Activated T-cell treated with anti-CD3 and anti-CD28 coated beads, Interleukin-2, amount 50 U/mL, for 72 hours (primary cell): ENCODE results near the gene PCIF1. TPM values are rescaled to one million over a fixed set of nuclear protein-coding genes. Genes with fewer than 3 reads are reported as not detected.
A peak's percentile ranks its signal among the peaks of the same experiment; 100 is the strongest.

Experiments
- ATAC-seq, 2 donors: fragments of 150-1000 bp; cut with Tn5 transposase; replicated peaks in 1 of 2; 2 replicates each; pipeline ENCODE4 v1.10.0; 2021; ENCODE audit warnings: moderate library complexity in 2 of 2, mild to moderate bottlenecking in 1 of 2
- DNase-seq, 2 donors: peaks; one replicate each; pipeline ENCODE4 v3.0.0; 2021 to 2022; ENCODE audit warnings: mixed read lengths in 1 of 2
- H3K27ac Mint-ChIP-seq: one replicate; pipeline ENCODE4 v1.8.0; 2022; ENCODE audit warnings: mild to moderate bottlenecking, moderate library complexity, mixed read lengths
- H3K27me3 Mint-ChIP-seq: one replicate; pipeline ENCODE4 v1.8.0; 2022; ENCODE audit warnings: low read depth, mixed read lengths
- H3K36me3 Mint-ChIP-seq, 2 donors: one replicate each; pipeline ENCODE4 v1.8.0; 2022; ENCODE audit warnings: mixed read lengths in 2 of 2, mild to moderate bottlenecking in 1 of 2; ENCODE audit not compliant: insufficient read depth in 2 of 2
- H3K4me1 Mint-ChIP-seq: one replicate; pipeline ENCODE4 v1.8.0; 2022; ENCODE audit warnings: low read depth, mixed read lengths
- H3K4me3 Mint-ChIP-seq, 2 donors: one replicate each; pipeline ENCODE4 v1.8.0; 2022; ENCODE audit warnings: mild to moderate bottlenecking in 2 of 2, mixed read lengths in 2 of 2, moderate library complexity in 2 of 2
- H3K9me3 Mint-ChIP-seq, 2 donors: one replicate each; pipeline ENCODE4 v1.8.0; 2022; ENCODE audit warnings: mixed read lengths in 2 of 2
- total RNA-seq, 2 donors: library from RNA; stranded (reverse); gene quantifications; one replicate each; pipeline ENCODE4 v1.2.3, GENCODE V29; 2022

The PCIF1 gene
- total RNA-seq, 2 donors from 2014 or later: 38.7 to 42.0 TPM

- no peak overlapping the region for H3K4me3 Mint-ChIP-seq
- no peaks in the 10 kb centered on the region for H3K9me3 Mint-ChIP-seq
- peaks cover 13% of the 10 kb centered on the region for H3K4me1 Mint-ChIP-seq
- no peaks in the 10 kb centered on the region for H3K27me3 Mint-ChIP-seq
- H3K27ac Mint-ChIP-seq: no peak overlapping the region
- DNase-seq (no peak), ATAC-seq (peak in 1 of 2 donors; percentile 66)
- H3K36me3 Mint-ChIP-seq: peaks cover 4 to 17% of the 10 kb centered on the region in 2 donors
Measured at GRCh38 chr20:45965169-45966002, 30.9 kb downstream of the PCIF1 start.

- H3K4me3 Mint-ChIP-seq: no peak overlapping the region
- no peaks in the 10 kb centered on the region for H3K9me3 Mint-ChIP-seq
- DNase-seq: no peak
- peaks cover 21% of the 10 kb centered on the region for H3K4me1 Mint-ChIP-seq
- H3K27me3 Mint-ChIP-seq: no peaks in the 10 kb centered on the region
- peaks cover 7 to 19% of the 10 kb centered on the region in 2 donors for H3K36me3 Mint-ChIP-seq
- H3K27ac Mint-ChIP-seq: no peak overlapping the region
- no peak for ATAC-seq
Measured at GRCh38 chr20:45967551-45968080, 33.1 kb downstream of the PCIF1 start.

GRCh38 chr20:45968081-45968671 lies 33.7 kb downstream of the PCIF1 start:
- Mint-ChIP-seq H3K9me3 (no peaks in the 10 kb centered on the region), H3K4me3 (no peak overlapping the region), H3K27ac (no peak overlapping the region), H3K27me3 (no peaks in the 10 kb centered on the region), H3K4me1 (peaks cover 26% of the 10 kb centered on the region), H3K36me3 (peaks cover 6 to 17% of the 10 kb centered on the region in 2 donors)
- ATAC-seq (no peak), DNase-seq (no peak)

- Mint-ChIP-seq H3K9me3 (no peaks in the 10 kb centered on the region), H3K4me3 (peak overlapping the region in 1 of 2 donors; percentile 93), H3K27me3 (no peaks in the 10 kb centered on the region), H3K36me3 (peaks cover 6 to 17% of the 10 kb centered on the region in 2 donors), H3K4me1 (peaks cover 28% of the 10 kb centered on the region), H3K27ac (no peak overlapping the region)
- ATAC-seq (no peak), DNase-seq (no peak)
Measured at GRCh38 chr20:45968801-45969711, 34.6 kb downstream of the PCIF1 start.

GRCh38 chr20:45969712-45970634 lies 35.5 kb downstream of the PCIF1 start:
- DNase-seq: peak in 1 of 2 donors; percentile 29
- ATAC-seq: no peak
- H3K36me3 Mint-ChIP-seq: peaks cover 5 to 13% of the 10 kb centered on the region in 2 donors
- no peaks in the 10 kb centered on the region for H3K9me3 Mint-ChIP-seq
- peak overlapping the region; percentile 54 for H3K27ac Mint-ChIP-seq
- H3K4me1 Mint-ChIP-seq: peaks cover 28% of the 10 kb centered on the region
- H3K27me3 Mint-ChIP-seq: no peaks in the 10 kb centered on the region
- peak overlapping the region; percentile 93 for H3K4me3 Mint-ChIP-seq

GRCh38 chr20:45970646-45971424 lies 36.4 kb downstream of the PCIF1 start:
- ATAC-seq: no peak
- peaks cover 4 to 7% of the 10 kb centered on the region in 2 donors for H3K36me3 Mint-ChIP-seq

GRCh38 chr20:45971425-45971674 lies 36.9 kb downstream of the PCIF1 start:
- H3K27ac Mint-ChIP-seq: peak overlapping the region; percentile 67
- no peaks in the 10 kb centered on the region for H3K9me3 Mint-ChIP-seq
- ATAC-seq: no peak
- DNase-seq: no peak
- H3K27me3 Mint-ChIP-seq: no peaks in the 10 kb centered on the region
- peaks cover 28% of the 10 kb centered on the region for H3K4me1 Mint-ChIP-seq
- peaks cover 4 to 7% of the 10 kb centered on the region in 2 donors for H3K36me3 Mint-ChIP-seq
- peak overlapping the region; percentile 93 for H3K4me3 Mint-ChIP-seq

More at GRCh38 chr20:45970646-45971424, 36.4 kb downstream of the PCIF1 start:
- Mint-ChIP-seq H3K27me3 (no peaks in the 10 kb centered on the region), H3K4me1 (peaks cover 28% of the 10 kb centered on the region), H3K27ac (peak overlapping the region; percentile 67), H3K4me3 (peak overlapping the region; percentile 93), H3K9me3 (no peaks in the 10 kb centered on the region)
- peak; percentile 40 to 57 for DNase-seq

GRCh38 chr20:45971675-45972499 lies 37.4 kb downstream of the PCIF1 start, which contains the start of gene ZNF335:
TSS of gene ZNF335 (minus strand) at chr20:45972203. CDS start at chr20:45971410, 793 bp downstream.
- H3K9me3 Mint-ChIP-seq: no peaks in the 10 kb centered on the region
- H3K27ac Mint-ChIP-seq: peak within 1 kb of the TSS; percentile 89
- peaks cover 4 to 5% of the 10 kb centered on the region in 2 donors for H3K36me3 Mint-ChIP-seq
- peak; percentile 84 to 87 for ATAC-seq
- peak; percentile 97 to 98 for DNase-seq
- H3K4me1 Mint-ChIP-seq: peaks cover 28% of the 10 kb centered on the region
- no peaks in the 10 kb centered on the region for H3K27me3 Mint-ChIP-seq
- H3K4me3 Mint-ChIP-seq: peak within 1 kb of the TSS; percentile 93

GRCh38 chr20:45972500-45973183 lies 38.2 kb downstream of the PCIF1 start:
- Mint-ChIP-seq H3K27me3 (no peaks in the 10 kb centered on the region), H3K4me3 (peak overlapping the region; percentile 93), H3K9me3 (no peaks in the 10 kb centered on the region), H3K4me1 (peaks cover 28% of the 10 kb centered on the region), H3K36me3 (peaks cover 4 to 5% of the 10 kb centered on the region in 2 donors), H3K27ac (peak overlapping the region; percentile 89)
- ATAC-seq: no peak
- peak in 1 of 2 donors; percentile 93 for DNase-seq

GRCh38 chr20:45974896-45975565 lies 40.5 kb downstream of the PCIF1 start:
- peaks cover 4% of the 10 kb centered on the region in 2 donors for H3K36me3 Mint-ChIP-seq
- H3K4me1 Mint-ChIP-seq: peaks cover 18% of the 10 kb centered on the region
- no peaks in the 10 kb centered on the region for H3K9me3 Mint-ChIP-seq
- no peak for ATAC-seq
- DNase-seq: no peak
- no peak overlapping the region for H3K27ac Mint-ChIP-seq
- no peaks in the 10 kb centered on the region for H3K27me3 Mint-ChIP-seq
- H3K4me3 Mint-ChIP-seq: no peak overlapping the region
